CD4-positive, alpha-beta T cell treated with Interleukin-2 at 100 ng/mL for 4 hours (primary cell): Measurements from ENCODE around the gene LRRK1.

Source experiments
- DNase-seq: peaks from one replicate; pipeline ENCODE4 v3.0.0-alpha.2; 2020; ENCODE audit warnings: low spot score

The LRRK1 gene

DNA sequence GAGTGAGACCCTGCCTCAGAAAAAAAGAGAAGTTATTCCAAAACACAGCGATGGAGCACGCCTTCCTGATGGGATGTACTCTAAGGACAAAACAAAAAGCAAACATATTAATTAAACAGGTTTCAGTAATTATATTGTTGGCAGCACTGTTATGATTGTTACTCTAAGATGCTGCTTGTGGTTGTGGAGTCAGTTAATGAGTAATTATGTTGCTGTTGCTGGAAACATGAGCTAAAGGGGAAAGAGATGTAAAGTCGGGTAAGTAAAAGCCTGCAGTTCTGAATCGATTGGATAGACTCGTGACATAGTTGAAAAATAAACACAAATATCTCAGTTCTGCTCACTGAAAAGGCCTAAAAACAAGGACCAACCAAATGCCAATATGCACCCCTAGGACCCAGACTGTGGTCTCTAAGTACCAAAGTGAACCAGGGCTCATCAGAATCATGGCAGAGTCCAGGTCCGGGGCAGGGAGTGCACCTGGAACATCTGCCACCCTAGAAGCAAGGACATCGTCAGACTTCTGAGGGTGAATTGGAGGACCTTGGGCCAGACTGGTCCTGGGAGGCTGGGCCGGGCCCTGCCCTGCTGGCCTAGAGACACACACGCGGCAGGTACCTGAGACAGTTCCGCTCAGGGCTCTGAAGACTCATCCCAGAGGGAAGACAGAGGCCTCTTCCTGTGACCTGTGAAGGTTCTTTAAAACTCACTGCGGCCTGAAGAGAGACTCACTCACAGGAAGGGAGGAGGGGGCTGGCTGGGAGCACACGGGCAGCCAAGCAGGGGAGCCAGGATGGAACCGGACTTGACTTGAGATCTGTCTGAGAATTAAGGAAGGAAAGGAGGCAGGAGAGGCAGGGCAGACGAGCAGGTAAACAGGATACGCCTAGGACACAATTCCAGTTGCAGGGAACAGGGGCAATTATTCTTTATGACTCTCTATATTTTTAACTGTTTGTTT, 140.5 kb downstream of the LRRK1 start:
- no peak for DNase-seq

DNA sequence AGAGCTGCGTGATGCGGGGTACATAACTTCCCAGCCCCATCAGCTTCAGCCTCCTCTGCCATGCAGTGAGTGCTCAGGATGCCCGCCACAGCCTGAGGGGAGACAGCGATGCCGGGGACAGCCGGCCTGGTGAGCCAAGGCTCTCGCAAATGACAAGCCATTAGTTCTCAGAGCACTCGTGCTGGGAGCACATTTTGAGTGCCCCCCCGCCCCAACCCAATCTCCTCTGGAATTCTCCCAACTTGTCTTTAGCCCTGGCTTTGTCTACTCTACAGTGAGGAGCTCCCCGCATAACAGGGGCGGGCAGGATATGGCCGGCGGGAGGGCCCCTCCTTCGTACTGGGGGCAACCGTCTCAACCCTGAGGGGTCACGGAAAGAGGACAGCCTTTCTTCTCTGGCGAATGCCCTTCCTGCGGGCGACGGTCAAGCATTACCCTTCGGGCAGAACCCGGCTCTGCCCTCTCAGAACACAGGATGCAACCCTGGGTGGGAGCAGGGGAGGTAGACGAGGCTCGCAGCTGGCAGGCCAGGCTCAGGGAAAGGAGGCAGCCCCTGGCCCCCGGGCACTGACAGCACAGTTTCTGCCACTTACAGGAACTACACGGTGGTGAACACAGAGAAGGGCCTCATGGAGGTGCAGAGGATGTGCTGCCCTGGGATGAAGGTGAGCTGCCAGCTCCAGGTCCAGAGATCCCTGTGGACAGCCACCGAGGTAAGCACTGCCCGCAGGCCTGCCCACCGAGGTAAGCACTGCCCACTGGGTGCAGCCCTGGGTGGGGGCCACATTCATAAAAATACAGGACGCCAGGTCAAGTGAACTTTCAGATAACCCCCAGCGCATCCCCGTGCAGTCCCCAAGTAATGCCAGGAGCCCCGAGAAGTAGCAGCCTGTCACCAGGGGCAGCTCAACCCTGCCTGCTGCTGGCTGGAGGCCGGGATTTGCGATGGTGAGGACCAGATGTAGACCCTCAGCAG, 141.7 kb downstream of the LRRK1 start:
- no peak for DNase-seq

DNA sequence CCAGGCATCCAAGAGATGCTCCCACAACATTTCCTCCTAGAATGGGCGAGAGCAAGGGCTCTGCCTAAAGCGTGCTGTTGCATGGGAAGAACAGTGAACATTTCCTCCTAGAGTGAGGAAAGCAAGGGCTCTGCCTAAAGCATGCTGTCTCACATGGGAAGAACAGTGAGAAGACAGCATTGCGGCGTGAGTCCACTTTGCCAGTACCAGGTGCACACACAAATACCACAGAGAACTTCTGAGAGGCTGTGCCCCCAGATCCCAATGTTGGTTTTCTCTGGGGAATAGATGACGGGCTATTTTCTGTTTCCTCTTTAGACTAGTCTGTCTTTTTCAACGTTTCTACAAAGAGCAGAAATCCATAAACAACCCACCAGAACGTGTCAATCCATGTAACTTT, 142.9 kb downstream of the LRRK1 start:
- no peak for DNase-seq

DNA sequence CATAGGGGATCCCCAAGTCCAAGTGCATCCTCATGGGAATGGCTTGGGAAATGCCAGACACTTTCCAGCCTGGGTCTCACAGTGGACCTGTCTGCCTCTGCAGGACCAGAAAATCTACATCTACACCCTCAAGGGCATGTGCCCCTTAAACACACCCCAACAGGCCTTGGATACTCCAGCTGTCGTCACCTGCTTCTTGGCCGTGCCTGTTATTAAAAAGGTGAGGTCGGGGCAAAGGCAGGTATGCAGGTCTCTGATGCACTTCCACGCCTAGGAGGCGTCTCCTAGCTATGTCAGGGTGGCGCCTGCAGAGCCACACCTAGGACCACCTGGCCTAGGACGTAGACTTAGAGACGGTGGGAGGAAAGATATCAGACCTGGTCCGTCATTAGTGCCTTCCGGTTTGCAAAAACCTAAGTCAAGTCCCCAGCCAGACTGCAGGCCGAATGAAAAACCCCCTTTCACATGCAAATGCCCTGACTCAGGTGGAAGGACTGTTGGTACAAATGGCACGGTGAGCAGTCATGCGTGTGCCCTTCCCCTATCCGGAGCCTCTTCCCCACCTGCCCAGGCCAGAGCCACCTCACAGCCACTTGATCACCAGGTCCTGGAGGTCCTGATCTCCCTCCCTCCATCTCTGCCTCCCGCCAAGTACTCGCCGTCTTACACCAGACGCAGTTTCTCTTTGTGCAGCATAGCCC, 143.5 kb downstream of the LRRK1 start:
- no peak for DNase-seq

DNA sequence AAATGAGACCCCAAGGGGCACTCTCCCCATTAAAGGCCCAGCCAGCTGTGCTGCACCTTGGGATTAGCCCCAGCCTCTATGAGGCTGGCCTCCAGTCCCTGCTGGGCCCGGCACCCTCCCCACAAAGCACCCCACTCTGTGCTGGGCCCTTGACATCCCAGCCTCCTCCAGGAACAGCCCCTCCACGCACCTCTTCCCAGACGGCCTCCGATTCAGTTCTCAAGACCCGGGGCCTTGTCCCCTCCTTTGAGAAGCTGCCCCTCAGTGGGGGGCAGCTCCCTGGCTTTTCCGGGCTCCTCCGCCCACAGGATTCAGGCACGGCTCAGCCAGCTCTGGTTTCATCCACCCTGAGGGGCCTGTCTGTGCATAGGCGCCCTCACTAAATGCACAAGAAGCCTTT, 144.1 kb downstream of the LRRK1 start:
- no peak for DNase-seq

DNA sequence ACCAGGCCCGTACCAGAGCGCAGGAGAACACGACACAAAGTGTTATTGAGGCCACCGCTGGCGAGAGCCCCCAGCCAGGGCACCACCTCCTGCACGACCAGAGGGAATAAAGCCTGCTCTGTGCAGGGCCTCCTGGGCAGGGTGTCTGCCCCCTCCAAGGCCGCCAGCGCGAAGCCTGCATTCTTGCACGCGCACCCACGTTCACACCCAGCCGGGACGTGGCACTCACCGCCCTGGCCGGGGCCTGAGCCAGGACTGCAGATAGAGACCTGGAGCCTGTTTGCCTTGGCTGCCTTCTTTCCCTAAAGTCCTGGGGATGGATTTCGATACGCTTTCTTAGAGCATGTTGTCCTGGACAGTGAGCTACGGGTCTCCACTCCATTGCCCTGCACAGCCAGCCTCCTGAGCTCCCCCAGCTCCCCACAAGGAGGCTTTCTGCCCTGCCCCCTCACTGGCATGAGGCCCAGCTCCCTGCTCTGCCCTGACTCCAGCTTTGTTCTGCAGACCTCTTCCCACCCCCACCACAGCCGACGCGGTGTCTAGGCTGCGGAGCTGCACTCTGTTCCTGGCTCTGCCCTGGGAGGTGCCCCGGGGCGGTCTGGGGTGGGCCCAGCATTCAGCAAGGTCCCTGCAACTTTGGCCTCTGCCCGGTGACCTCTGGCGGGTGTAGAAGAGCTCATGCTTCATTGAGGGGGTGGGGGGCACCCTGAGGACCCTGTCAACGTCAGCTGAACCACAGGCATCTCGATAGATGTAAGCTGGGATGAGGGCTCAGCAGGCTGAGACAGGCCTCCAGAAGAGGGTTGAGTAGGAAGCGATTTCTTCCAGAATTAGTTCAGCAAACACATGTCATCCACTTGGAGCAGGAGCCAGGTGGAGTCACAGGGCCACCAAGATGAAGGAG, 145.0 kb downstream of the LRRK1 start:
- no peak for DNase-seq

DNA sequence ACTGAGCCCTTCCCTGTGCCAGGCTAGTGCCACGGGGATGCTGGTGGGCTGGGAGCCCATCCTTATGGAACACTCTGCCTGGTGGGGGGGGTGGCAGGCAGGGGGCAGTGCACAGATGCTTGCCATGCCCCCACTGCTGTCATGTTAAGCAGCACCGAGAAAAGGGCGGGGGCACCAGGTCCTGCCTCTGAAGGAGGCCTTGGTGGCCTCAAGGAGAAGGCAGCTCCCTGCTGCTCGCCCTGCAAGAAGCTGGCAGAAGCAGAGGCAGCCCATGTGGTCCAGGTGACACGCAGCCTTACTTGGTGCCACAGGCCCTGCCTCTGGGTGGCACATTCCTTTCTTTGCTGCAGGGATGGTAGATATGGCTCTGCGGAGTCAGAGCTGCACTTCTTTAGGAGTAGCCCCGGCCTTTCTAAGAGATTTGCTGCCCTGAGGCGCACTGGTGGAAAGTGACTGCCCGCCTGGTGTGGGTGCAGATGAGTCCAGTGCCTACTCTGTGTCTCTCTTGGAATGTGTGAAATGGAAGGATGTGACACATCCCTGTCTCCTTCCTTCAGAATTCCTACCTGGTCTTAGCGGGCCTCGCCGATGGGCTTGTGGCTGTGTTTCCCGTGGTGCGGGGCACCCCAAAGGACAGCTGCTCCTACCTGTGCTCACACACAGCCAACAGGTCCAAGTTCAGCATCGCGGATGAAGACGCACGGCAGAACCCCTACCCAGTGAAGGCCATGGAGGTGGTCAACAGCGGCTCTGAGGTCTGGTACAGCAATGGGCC, 145.8 kb downstream of the LRRK1 start:
- DNase-seq = no peak

DNA sequence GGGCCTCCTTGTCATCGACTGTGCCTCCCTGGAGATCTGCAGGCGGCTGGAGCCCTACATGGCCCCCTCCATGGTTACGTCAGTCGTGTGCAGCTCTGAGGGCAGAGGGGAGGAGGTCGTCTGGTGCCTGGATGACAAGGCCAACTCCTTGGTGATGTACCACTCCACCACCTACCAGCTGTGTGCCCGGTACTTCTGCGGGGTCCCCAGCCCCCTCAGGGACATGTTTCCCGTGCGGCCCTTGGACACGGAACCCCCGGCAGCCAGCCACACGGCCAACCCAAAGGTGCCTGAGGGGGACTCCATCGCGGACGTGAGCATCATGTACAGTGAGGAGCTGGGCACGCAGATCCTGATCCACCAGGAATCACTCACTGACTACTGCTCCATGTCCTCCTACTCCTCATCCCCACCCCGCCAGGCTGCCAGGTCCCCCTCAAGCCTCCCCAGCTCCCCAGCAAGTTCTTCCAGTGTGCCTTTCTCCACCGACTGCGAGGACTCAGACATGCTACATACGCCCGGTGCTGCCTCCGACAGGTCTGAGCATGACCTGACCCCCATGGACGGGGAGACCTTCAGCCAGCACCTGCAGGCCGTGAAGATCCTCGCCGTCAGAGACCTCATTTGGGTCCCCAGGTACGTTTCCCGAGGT, 146.5 kb downstream of the LRRK1 start:
- no peak for DNase-seq

DNA sequence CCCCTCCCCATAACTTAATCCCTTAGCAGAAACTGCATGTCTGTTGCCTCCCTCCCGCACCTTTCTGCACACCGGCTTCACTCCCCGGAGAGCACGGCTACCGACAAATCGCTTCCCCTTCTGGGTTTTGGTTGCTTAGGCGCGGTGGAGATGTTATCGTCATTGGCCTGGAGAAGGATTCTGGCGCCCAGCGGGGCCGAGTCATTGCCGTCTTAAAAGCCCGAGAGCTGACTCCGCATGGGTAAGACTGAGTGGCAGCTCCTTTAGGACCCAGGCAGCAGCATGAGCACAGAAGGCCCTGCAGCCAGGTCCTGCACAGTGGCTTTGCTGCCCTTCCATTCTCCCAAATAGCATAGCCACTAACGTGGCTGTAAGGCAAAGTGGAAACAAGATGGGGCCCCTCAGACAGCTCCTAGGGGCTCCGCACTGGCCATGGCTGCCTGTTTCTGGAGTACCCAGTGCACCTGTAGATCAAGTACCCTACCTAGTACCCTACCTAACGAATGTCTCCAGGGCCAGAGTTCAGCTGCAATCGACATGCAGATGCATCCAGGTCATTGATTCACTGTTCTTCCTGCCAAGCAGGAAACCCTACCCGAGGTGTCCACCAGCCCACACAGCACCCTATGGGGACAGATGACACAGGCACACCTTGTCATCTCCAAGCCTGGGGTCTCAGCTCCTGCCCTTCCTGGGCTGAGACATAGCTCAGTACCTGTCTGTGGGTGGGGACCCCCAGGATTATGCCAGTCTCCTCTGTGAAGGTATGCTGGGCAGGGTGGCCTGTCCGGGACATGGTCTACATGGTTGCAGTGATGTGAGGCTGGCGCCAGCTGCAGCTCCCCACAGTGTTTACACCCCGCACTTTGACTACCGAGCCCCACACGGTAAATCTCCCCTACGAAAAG, 147.6 kb downstream of the LRRK1 start:
- no peak for DNase-seq

- DNase-seq = no peak
These were observed 148.7 kb downstream of the LRRK1 start for GRCh38 chr15:101067660-101068522.

- DNase-seq = no peak
These were observed 149.4 kb downstream of the LRRK1 start for GRCh38 chr15:101068523-101068960.

GRCh38 chr15:101068961-101069653, 149.9 kb downstream of the LRRK1 start:
- no peak for DNase-seq

DNA sequence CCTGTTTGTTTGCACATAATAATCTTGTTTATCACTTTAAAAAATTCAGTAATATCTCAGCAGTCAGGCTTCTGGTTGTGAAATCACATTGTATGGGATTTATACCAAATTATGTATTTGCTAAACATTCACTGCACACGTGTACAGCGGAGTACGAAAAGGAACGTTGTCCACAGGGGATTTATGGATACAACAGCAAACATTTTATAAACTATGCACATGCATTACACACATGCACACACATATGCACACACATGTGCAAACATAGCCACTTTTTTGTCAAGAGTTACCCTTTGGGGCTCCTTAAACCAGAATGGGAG, 150.5 kb downstream of the LRRK1 start:
- no peak for DNase-seq

- DNase-seq = no peak
These were observed 150.9 kb downstream of the LRRK1 start for GRCh38 chr15:101070024-101070423.

- no peak for DNase-seq
These were observed 151.5 kb downstream of the LRRK1 start for GRCh38 chr15:101070502-101071273.

- DNase-seq = no peak
These were observed 152.5 kb downstream of the LRRK1 start for GRCh38 chr15:101071651-101072050.
